Measurements from ENCODE around the gene ATP1B1. TPM values are rescaled to one million over a fixed set of nuclear protein-coding genes. Genes with fewer than 3 reads are reported as not detected.

Gene ATP1B1
- total RNA-seq, 1 experiment from 2014 or later, result 118 TPM

- ATAC-seq, result peak; percentile 47
- H3K36me3 ChIP-seq (ENCODE audit: control insufficient read depth, insufficient read depth, low read length), result peaks cover 7% of the 10 kb centered on the region
- ChIA-PET POLR2A (interaction anchor here (0.6 kb wide), 1 partner anchor 102 kb away, joined by 3 read pairs; no protein-coding TSS in a partner anchor), CTCF (interaction anchor here (0.6 to 0.9 kb wide), 2 partner anchors 137 to 766 kb away, joined by 3 read pairs; no protein-coding TSS in a partner anchor)
- in situ Hi-C loops (cut with HindIII; ENCODE audit: low pct_unique_long_range_greater_than_20kb, low sequenced_read_pairs) (no loop called here), intact Hi-C loops (cut with micrococcal nuclease; ENCODE audit: unreplicated experiment) (loop anchor here (2.0 kb wide), 1 partner anchor 506 kb away; no protein-coding TSS in a partner anchor)
- no TSS peak for BruUV-seq (replicated peaks)
- no peak for TF ChIP-seq REST (IDR thresholded peaks at IDR 0.05; ENCODE audit: insufficient read depth in 1 of 2, low read depth in 2 of 2, low read length in 1 of 2)
- no peak for TF ChIP-seq POLR2AphosphoS5 (IDR thresholded peaks at IDR 0.05; ENCODE audit: low read depth, low read length)
- TF ChIP-seq SIN3A (IDR thresholded peaks at IDR 0.05; ENCODE audit: borderline replicate concordance, insufficient read depth, low read depth, low read length), result no peak
- peak; percentile 69 for TF ChIP-seq CTCF (IDR thresholded peaks at IDR 0.05)
- TF ChIP-seq TCF7L2 (IDR thresholded peaks at IDR 0.05; ENCODE audit: low read depth, low read length), result no peak
- H3K4me3 ChIP-seq (ENCODE audit: low read depth in 2 of 2, low read length in 2 of 2), result peak overlapping the region; percentile 93 to 97
- H3K27me3 ChIP-seq (ENCODE audit: control insufficient read depth, insufficient read depth, low read length), result no peaks in the 10 kb centered on the region
- peak overlapping the region; percentile 96 for H3K27ac ChIP-seq (ENCODE audit: low read length)
- H3K9me3 ChIP-seq (ENCODE audit: control insufficient read depth, insufficient read depth, low read depth, low read length), result no peaks in the 10 kb centered on the region
- DNase-seq (ENCODE audit: low read depth, low spot score), result peak; percentile 42
- H3K4me1 ChIP-seq (ENCODE audit: control insufficient read depth, insufficient read depth, low read length), result peaks cover 53% of the 10 kb centered on the region
These were observed 2.5 kb downstream of the ATP1B1 start for GRCh38 chr1:169108863-169109560.

- TF ChIP-seq CTCF (IDR thresholded peaks at IDR 0.05) (0 out of 2 replicates have a peak, but pooled peaks have one; percentile 0), TCF7L2 (IDR thresholded peaks at IDR 0.05; ENCODE audit: low read depth, low read length) (no peak)
- BruUV-seq (replicated peaks), result no TSS peak
- in situ Hi-C loops (cut with HindIII; ENCODE audit: low pct_unique_long_range_greater_than_20kb, low sequenced_read_pairs) (no loop called here), intact Hi-C loops (cut with micrococcal nuclease; ENCODE audit: unreplicated experiment) (loop anchor here (2.0 kb wide), 1 partner anchor 507 kb away; no protein-coding TSS in a partner anchor)
- H3K27ac ChIP-seq (ENCODE audit: low read length), result peak overlapping the region; percentile 96
- ATAC-seq (peak; percentile 43), DNase-seq (ENCODE audit: low read depth, low spot score) (peak; percentile 71)
- peaks cover 55% of the 10 kb centered on the region for H3K4me1 ChIP-seq (ENCODE audit: control insufficient read depth, insufficient read depth, low read length)
- CTCF ChIA-PET, result interaction anchor here (0.6 to 0.9 kb wide), 3 partner anchors 136 to 767 kb away, joined by 3 to 4 read pairs (median 3); no protein-coding TSS in a partner anchor
- H3K27me3 ChIP-seq (ENCODE audit: control insufficient read depth, insufficient read depth, low read length), result no peaks in the 10 kb centered on the region
- H3K4me3 ChIP-seq (ENCODE audit: low read depth in 2 of 2, low read length in 2 of 2), result peak overlapping the region; percentile 93 to 97
- POLR2A ChIA-PET, result interaction anchor here (0.6 kb wide), 1 partner anchor 101 kb away, joined by 3 read pairs; no protein-coding TSS in a partner anchor
- no peaks in the 10 kb centered on the region for H3K9me3 ChIP-seq (ENCODE audit: control insufficient read depth, insufficient read depth, low read depth, low read length)
- H3K36me3 ChIP-seq (ENCODE audit: control insufficient read depth, insufficient read depth, low read length), result peaks cover 7% of the 10 kb centered on the region
These were observed 3.2 kb downstream of the ATP1B1 start for GRCh38 chr1:169109561-169110134.
